HG03354 (cell line): Measurements from ENCODE around the gene MYOCD.

Experiments used
- ATAC-seq: cut with Tn5 transposase; IDR thresholded peaks from one replicate; pipeline ENCODE4 v1.9.1; 2021; ENCODE audit warnings: mild to moderate bottlenecking; ENCODE audit not compliant: unreplicated experiment, poor library complexity, severe bottlenecking

MYOCD gene

DNA sequence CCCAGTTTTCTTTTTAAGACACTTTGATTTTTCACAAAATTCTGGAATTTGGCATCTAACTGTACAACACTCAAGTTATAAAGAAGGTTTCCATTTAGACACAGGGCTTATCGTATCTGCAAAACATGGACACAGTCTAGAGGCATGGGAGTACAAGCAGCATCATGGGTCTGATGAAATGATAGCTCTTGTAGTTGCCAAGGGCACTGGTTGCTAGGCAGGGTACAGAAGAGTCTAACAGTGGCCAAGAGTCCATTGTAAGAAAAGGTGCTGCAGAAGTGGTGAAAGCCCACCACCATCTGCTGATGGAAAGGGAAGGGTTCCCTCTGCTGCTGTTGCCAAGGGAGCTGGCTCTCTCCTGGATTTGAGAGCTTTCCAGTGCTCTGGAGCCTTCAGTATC is 20.8 kb downstream of the MYOCD start:
- no peak for ATAC-seq

DNA sequence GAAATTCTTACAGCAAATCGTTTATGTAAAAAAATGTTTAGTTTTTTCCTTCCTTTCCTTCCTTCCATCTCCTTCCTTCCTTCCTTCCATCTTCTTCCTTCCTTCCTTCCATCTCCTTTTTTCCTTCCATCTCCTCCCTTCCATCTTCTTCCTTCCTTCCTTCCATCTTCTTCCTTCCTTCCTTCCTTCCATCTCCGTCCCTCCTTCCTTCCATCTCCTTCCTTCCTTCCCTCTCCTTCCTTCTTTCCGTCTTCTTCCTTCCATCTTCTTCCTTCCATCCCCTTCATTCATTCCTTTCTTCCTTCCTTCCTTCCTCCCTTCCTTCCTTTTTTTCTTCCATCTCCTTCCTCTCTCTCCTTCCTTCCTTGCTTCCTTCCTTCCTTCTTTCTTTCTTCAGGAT is 22.7 kb downstream of the MYOCD start:
- no peak for ATAC-seq

GRCh38 chr17:12691173-12691572 is 25.5 kb downstream of the MYOCD start:
- ATAC-seq, result no peak

GRCh38 chr17:12693640-12694039 is 27.9 kb downstream of the MYOCD start:
- ATAC-seq, result no peak

DNA sequence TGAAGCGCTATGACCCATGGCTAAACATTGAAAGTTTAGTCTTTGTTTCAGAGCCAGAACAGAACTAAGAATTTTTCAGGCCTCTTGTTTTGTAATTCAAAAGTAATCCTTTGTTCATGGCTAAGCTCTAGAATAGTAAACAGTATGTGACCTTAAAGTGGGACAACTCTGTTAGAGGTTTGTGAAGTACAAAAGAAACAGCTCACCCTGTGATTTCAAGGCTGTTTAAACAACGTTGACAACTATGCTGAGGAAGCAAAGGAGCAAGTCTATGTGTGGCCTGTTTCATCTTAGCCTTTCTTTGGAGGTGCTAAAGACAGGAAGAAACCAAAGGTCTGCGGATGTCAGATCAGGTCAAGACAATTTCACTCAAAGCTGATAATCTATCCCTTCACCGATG is 40.4 kb downstream of the MYOCD start:
- no peak for ATAC-seq

GRCh38 chr17:12709063-12709462 is 43.4 kb downstream of the MYOCD start:
- ATAC-seq, result no peak

GRCh38 chr17:12712415-12712814 is 46.7 kb downstream of the MYOCD start:
- no peak for ATAC-seq

GRCh38 chr17:12712941-12713340 is 47.3 kb downstream of the MYOCD start:
- no peak for ATAC-seq

DNA sequence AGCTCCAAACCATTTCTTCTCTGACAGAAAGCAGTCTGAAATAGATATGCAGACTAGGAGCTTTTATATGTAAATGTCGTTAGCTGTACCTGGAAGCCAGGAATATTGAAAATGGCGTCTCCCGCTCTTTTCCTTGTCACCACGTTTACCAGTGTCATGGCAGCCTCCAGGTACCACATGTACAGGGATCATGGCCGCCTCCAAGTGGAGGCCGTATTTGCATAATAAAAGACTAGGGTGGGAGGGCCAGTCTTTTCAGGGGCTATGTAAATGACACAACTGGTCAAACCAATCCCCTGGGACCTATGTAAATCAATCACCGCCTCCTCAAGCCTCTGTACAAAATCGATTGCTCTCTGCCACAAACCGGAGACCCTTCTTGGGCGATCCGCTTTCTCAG is 54.3 kb downstream of the MYOCD start:
- no peak for ATAC-seq

DNA sequence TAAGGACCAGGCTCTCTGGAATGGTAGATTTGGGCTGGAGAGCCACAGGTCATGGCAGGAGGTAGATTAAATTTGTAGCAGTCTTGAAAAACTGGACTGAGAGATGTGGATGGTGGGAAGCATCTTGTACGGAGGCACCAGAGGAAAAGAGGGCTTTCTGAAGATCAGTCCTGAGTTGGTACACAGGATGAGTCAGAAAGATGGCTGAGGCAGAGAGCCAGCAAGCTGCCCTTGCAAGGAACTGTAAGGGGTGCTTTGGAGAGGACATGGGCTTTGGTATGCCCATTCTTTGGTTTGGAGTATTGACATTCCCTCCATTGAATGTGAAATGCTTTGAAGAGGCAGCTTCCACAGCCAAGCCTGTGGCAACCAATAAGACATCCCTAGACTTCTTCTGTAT is 55.9 kb downstream of the MYOCD start:
- no peak for ATAC-seq

DNA sequence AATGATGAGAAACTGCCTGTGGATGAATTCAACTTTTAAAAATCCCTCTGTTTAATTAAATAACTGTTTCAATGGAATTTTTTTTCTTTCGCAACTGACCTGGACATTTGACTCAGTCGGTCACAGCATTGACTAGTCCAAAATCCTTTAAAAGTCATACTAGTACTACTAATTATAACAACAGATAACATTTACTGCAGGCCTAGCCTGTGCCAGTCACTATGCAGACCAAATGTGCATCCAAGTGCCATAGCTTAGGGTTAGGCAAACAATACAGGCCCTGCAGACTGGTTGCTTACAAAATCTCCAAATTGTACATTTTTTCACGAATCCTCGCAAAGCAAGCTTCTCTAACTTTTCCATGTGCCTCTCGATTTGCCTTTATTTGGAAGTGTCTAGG is 56.6 kb downstream of the MYOCD start:
- no peak for ATAC-seq

DNA sequence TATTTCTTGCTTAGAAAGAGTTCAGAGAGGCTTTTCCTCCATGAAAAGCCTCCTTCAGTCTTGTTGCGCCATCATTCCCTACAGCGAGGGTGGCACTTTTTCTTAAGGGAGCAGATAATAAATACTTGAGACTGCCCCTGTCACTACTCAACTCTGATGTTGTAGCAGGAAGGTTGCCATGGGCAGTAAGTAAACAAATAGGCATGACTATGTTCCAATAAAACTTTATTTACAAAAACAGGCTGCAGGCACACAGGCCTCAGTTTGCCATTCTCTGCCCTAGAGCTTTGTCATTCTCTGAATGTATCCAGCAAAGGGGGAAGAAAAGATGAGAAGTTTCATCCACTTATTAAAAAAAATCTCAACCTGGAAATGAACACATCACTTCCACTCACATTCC is 60.4 kb downstream of the MYOCD start:
- ATAC-seq, result no peak

DNA sequence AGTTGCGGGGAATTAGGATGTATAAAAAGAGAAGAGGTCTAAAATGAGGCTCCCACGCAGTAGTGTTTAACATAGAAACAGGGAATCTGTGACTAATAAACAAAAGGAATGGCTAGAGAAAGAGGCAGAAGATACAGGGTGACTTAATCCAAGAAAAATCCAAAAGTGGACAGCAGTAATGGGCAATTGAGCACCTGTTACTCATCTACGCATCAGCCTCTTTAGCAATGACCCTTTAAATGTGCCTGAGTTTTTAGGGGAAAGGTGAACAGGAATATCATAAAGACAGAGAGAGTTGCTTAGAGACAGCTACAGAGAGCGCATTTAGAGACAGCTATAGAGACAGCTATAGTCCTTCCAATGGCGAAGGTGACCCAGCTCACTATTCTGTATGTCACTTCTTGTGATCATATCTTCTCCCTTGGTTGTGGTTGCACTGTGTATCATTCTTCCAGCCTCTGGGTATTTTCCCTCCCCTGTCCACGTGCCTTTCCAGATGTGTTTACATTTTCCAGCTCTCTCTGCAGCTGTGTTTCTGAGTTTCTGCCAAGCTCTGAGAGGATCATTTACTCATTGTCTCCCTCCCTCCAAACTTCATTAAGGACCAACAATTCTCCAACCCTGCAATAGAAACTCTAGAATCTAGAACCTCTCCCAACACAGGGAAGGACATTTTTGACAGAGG is 61.5 kb downstream of the MYOCD start:
- no peak for ATAC-seq

- ATAC-seq, result no peak
Observed at GRCh38 chr17:12727881-12728280, 62.2 kb downstream of the MYOCD start.

DNA sequence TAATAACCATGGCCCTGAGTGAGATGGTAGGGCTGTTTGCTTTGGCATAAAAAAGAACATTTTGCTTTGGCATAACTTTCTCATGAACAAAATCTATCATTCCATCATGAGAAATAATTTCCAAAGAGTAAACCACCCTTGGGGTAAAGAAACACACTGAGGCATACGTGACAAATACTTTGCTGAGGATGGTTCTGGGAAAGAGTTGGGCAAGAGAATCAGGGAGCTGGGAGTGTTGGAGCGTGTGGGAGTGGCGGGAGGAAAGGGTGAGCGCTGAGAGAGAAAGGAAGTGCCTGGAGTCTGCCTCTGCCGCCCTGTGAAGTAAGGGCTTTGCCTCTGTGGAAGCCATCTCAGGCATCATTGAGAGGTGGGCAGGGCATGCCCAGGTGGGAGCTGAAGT is 63.4 kb downstream of the MYOCD start:
- ATAC-seq, result no peak

DNA sequence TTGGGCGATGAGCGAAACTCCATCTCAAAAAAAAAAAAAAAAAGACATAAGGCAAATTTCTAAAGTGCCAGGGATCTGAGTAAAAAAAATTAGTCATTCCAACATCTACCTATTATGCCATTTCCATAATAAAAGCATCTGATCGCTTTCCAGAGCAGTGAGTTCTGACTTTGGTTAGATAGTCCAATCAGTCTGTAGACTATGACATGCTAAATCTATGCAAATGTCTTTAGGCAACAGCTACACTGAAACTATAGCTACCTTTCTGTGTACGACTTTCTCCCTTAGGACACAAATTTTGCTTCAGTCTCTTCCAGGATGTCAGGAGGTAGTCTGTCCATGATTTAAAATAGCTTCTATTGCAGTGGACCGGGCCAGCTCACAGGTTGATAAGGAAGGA is 64.7 kb downstream of the MYOCD start:
- ATAC-seq, result no peak

DNA sequence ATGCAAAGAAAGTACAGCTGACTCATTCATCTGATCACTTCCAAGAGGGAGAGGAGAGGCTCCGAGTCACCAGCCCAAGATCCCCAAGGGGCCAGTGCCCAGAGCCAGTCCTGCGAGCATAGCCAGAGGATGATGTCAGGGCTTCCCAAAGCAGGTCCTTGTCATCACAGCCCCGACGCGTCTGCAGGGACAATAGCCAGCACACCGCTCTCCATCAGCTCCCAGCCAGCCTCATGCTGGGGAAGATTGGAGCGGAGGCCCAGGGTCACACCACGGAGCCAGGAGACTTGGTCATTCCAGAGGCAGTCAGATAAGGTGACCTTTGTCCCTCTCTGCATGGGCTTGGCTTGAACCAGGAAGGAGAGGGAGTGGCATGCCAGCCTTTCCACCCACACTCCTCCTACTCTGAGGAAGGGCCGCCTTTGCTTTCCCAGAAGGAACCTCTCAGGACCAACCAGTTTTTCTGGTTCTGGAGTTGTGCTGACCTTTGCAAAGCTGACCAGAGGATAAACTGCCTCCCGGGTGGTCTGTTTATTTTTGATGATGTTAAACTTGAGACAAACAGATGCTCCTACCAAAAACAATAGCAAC is 65.3 kb downstream of the MYOCD start:
- ATAC-seq, result no peak

DNA sequence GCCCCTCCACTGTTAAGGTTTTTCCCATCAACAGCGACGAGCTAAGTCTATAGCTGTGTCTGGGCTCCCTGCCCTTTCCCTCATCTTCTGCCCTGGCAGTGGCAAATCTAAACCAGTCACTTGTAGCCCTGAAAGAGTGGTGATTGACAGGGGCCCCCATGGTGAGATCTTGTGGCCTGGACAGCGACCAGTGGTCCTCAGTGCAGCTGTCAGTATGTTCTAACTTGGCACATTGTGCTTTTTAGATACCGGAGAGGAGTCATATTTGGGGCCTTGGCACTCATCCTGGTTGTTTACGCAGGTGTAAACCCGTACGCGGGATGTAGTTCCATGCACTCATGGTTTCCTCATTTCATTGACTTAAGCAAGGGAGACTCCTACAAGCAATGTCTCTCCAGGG is 66.1 kb downstream of the MYOCD start:
- no peak for ATAC-seq

GRCh38 chr17:12732366-12732765 is 66.7 kb downstream of the MYOCD start:
- ATAC-seq, result no peak

DNA sequence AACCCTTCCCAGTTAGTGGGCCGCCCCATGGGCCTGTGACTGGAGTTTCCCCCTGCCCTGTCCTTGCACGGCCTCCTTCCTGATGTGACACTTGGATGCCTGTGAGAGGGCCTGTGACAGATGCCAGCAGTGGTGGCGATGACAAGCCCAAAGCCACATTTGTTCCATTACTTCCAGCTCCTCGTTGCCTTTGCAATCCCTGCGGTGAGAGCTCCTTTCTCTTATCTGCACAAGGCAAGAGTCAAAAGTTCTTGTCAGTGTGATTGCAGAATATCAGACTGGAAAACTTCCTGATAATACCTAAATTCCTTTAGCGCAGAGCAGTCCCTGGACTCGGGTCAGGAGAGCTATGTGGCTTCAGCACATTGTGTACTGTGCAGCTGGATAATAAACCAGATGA is 69.2 kb downstream of the MYOCD start:
- no peak for ATAC-seq

GRCh38 chr17:12735517-12735916 is 69.8 kb downstream of the MYOCD start:
- no peak for ATAC-seq

DNA sequence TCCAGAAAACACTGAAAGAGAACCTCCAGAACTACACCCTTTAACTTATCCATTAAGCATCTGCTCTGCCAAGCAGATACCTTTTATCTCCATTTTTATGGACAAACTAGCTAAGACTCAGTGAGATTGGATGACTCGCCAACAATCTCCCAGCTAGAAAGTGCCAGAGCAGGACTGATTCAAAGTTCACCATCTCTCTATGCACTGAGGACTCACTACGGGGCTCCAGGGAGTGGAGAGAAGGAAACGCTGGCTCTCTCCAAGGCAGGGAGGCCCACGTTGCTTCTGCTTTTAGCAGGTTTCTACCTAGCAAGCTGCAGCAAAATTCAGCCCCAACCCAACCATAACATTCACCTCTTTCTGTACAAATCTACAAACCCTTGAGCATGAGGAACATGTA is 70.8 kb downstream of the MYOCD start:
- ATAC-seq, result no peak
